Astrocyte (in vitro differentiated cells and primary cell): ENCODE measurements around the gene FAM228A. TPM values are rescaled to one million over a fixed set of nuclear protein-coding genes. Genes with fewer than 3 reads are reported as not detected.

Source experiments
- DNase-seq: peaks from one replicate; pipeline ENCODE4 v3.0.0-alpha.2; 2010; ENCODE audit warnings: low read depth
- FAIRE-seq: peaks from 2 replicates; lab custom pipeline; 2011; peaks lifted over from hg19 to GRCh38; lab: Jason Lieb, UNC
- H2AFZ ChIP-seq: 2 replicates; pipeline ENCODE4 v1.6.0; 2012; ENCODE audit warnings: low read depth, low read length, inconsistent platforms
- H3K27ac ChIP-seq: 2 replicates; pipeline ENCODE4 v1.5.1; 2011; ENCODE audit warnings: low read depth, low read length, inconsistent platforms
- H3K27me3 ChIP-seq: 2 replicates; pipeline ENCODE4 v1.6.0; 2011; ENCODE audit warnings: low read length, inconsistent platforms; ENCODE audit not compliant: insufficient read depth
- H3K36me3 ChIP-seq: 2 replicates; pipeline ENCODE4 v1.5.1; 2011; ENCODE audit warnings: low read length, inconsistent platforms; ENCODE audit not compliant: insufficient read depth
- H3K4me1 ChIP-seq: 2 replicates; pipeline ENCODE4 v1.5.1; 2011; ENCODE audit warnings: low read length, inconsistent platforms; ENCODE audit not compliant: insufficient read depth
- H3K4me2 ChIP-seq: 2 replicates; pipeline ENCODE4 v1.6.0; 2012; ENCODE audit warnings: low read length, inconsistent platforms
- H3K4me3 ChIP-seq: 2 replicates; pipeline ENCODE4 v1.5.1; 2011; ENCODE audit warnings: low read depth, mild to moderate bottlenecking, low read length, inconsistent platforms; ENCODE audit not compliant: insufficient read depth
- H3K79me2 ChIP-seq: 2 replicates; pipeline ENCODE4 v1.6.0; 2012; ENCODE audit warnings: mild to moderate bottlenecking, low read length, inconsistent platforms; ENCODE audit not compliant: insufficient read depth
- H3K9ac ChIP-seq: 2 replicates; pipeline ENCODE4 v1.6.0; 2012; ENCODE audit warnings: mild to moderate bottlenecking, low read length, inconsistent platforms
- H3K9me3 ChIP-seq: 2 replicates; pipeline ENCODE4 v1.5.1; 2012; ENCODE audit warnings: low read depth, mild to moderate bottlenecking, low read length, inconsistent platforms; ENCODE audit not compliant: insufficient read depth
- H4K20me1 ChIP-seq: 2 replicates; pipeline ENCODE4 v1.6.0; 2012; ENCODE audit warnings: low read length, inconsistent platforms; ENCODE audit not compliant: insufficient read depth
- H3K27ac Mint-ChIP-seq: one replicate; pipeline ENCODE4 v1.8.0; 2021; ENCODE audit warnings: mild to moderate bottlenecking, mixed read lengths; ENCODE audit not compliant: unreplicated experiment
- H3K27me3 Mint-ChIP-seq: one replicate; pipeline ENCODE4 v1.8.0; 2021; ENCODE audit warnings: low read depth, mixed read lengths; ENCODE audit not compliant: unreplicated experiment
- H3K36me3 Mint-ChIP-seq: one replicate; pipeline ENCODE4 v1.8.0; 2021; ENCODE audit warnings: low read depth, mixed read lengths; ENCODE audit not compliant: unreplicated experiment
- H3K4me1 Mint-ChIP-seq: one replicate; pipeline ENCODE4 v1.8.0; 2021; ENCODE audit warnings: low read depth, mixed read lengths; ENCODE audit not compliant: unreplicated experiment
- H3K4me3 Mint-ChIP-seq: one replicate; pipeline ENCODE4 v1.8.0; 2021; ENCODE audit warnings: mild to moderate bottlenecking, moderate library complexity, mixed read lengths; ENCODE audit not compliant: unreplicated experiment
- H3K9me3 Mint-ChIP-seq: one replicate; pipeline ENCODE4 v1.8.0; 2021; ENCODE audit warnings: mild to moderate bottlenecking, mixed read lengths; ENCODE audit not compliant: unreplicated experiment
- EZH2 ChIP-seq: IDR thresholded peaks from 2 replicates; pipeline ENCODE4 v1.6.1; 2012; ENCODE audit warnings: mild to moderate bottlenecking, low read length, inconsistent platforms; ENCODE audit not compliant: insufficient read depth
- total RNA-seq: library from RNA; stranded (reverse); gene quantifications from 2 replicates; pipeline ENCODE4 v1.2.1, GENCODE V29; 2021
- TF ChIP-seq, protein P1 (sequence below): IDR thresholded peaks from 2 replicates; pipeline ENCODE4 v1.5.1; 2011; ENCODE audit warnings: low read depth, mild to moderate bottlenecking, inconsistent platforms, low read length, moderate library complexity; ENCODE audit not compliant: insufficient read depth

The FAM228A gene
- total RNA-seq, 1 donor from 2014 or later, result not detected

DNA sequence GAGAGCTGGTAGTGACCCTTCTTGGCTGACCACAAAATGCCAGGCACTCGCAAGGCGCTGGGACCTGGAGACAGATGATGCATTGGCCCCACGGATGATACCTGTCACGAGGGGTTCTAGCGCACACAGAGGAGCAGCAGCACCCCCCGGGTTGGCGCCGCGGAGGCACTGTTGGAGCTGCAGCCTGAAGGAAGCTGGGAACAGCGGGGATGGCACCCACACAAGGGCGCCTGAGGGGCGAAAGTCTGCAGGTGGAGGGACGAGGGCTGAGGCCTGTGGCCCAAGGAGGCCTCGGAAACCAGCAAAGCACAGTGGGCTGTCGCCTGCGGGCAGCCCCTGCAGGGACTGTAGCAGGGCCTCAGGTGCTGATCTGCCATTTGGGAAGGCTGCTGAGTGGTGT, 33.6 kb downstream of the FAM228A start:
- Histone ChIP-seq H3K4me2 (no peak overlapping the region), H3K4me1 (no peaks in the 10 kb centered on the region), H4K20me1 (no peaks in the 10 kb centered on the region), H3K36me3 (peaks cover 2% of the 10 kb centered on the region), H2AFZ (no peak overlapping the region), H3K9me3 (no peaks in the 10 kb centered on the region), H3K9ac (no peak overlapping the region), H3K27me3 (no peaks in the 10 kb centered on the region), H3K27ac (no peak overlapping the region), H3K79me2 (no peaks in the 10 kb centered on the region), H3K4me3 (no peak overlapping the region)
- Mint-ChIP-seq H3K4me1 (peaks cover 4% of the 10 kb centered on the region), H3K4me3 (no peak overlapping the region), H3K27me3 (peaks cover 1% of the 10 kb centered on the region), H3K36me3 (peaks cover 45% of the 10 kb centered on the region), H3K27ac (no peak overlapping the region), H3K9me3 (no peaks in the 10 kb centered on the region)
- no peak for TF ChIP-seq EZH2
- TF ChIP-seq, protein P1, sequence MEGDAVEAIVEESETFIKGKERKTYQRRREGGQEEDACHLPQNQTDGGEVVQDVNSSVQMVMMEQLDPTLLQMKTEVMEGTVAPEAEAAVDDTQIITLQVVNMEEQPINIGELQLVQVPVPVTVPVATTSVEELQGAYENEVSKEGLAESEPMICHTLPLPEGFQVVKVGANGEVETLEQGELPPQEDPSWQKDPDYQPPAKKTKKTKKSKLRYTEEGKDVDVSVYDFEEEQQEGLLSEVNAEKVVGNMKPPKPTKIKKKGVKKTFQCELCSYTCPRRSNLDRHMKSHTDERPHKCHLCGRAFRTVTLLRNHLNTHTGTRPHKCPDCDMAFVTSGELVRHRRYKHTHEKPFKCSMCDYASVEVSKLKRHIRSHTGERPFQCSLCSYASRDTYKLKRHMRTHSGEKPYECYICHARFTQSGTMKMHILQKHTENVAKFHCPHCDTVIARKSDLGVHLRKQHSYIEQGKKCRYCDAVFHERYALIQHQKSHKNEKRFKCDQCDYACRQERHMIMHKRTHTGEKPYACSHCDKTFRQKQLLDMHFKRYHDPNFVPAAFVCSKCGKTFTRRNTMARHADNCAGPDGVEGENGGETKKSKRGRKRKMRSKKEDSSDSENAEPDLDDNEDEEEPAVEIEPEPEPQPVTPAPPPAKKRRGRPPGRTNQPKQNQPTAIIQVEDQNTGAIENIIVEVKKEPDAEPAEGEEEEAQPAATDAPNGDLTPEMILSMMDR, result no peak
- no peak for FAIRE-seq
- DNase-seq, result no peak

DNA sequence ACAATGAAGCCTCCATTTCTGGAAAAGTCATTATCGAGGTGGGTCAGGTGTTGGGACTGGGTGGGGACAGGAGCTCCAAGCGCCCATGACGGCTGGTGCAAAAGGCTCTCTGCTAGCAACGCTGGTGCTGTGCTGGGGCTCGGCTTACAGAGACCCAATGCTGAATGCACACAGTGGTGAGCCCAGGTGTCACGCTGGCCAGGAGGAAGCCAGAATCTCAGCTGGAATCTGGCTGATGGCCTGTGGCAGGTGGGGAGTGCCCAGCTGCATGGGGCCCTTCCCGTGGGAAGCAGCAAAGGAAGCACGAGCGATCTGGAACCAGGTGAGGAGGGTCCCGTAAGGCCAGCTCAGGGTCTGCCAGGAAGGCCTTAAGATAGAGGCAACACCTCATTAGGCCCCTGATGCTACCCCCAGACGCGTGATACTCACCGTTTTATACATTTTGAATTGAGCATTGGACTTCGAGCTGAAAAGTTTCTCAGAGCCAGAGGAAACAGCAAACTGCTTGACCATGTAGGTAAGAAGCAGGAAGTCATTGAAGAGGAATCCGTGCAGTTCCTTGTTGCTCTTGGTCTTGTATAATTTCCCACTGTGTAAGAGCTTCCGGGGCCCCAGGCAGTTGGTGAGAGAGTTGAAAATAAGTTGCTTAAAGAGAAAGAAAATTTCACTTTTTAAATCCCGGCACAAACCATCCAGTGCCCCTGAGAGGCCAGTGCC, 34.7 kb downstream of the FAM228A start:
- H3K9ac ChIP-seq, result no peak overlapping the region
- TF ChIP-seq EZH2, result no peak
- peaks cover 36% of the 10 kb centered on the region for H3K36me3 Mint-ChIP-seq
- no peaks in the 10 kb centered on the region for H3K4me1 ChIP-seq
- H2AFZ ChIP-seq, result no peak overlapping the region
- H3K9me3 Mint-ChIP-seq, result no peaks in the 10 kb centered on the region
- H3K4me3 ChIP-seq, result no peak overlapping the region
- no peak for DNase-seq
- H3K79me2 ChIP-seq, result no peaks in the 10 kb centered on the region
- no peak overlapping the region for H3K27ac Mint-ChIP-seq
- H3K27ac ChIP-seq, result no peak overlapping the region
- H3K9me3 ChIP-seq, result no peaks in the 10 kb centered on the region
- no peak for FAIRE-seq
- H4K20me1 ChIP-seq, result no peaks in the 10 kb centered on the region
- H3K27me3 ChIP-seq, result no peaks in the 10 kb centered on the region
- H3K4me1 Mint-ChIP-seq, result no peaks in the 10 kb centered on the region
- no peak overlapping the region for H3K4me2 ChIP-seq
- peaks cover 1% of the 10 kb centered on the region for H3K27me3 Mint-ChIP-seq
- H3K4me3 Mint-ChIP-seq, result no peak overlapping the region
- H3K36me3 ChIP-seq, result peaks cover 2% of the 10 kb centered on the region

GRCh38 chr2:24210106-24210455, 35.2 kb downstream of the FAM228A start:
- Mint-ChIP-seq H3K36me3 (peaks cover 36% of the 10 kb centered on the region), H3K27ac (no peak overlapping the region), H3K4me3 (no peak overlapping the region), H3K9me3 (no peaks in the 10 kb centered on the region), H3K27me3 (peaks cover 1% of the 10 kb centered on the region), H3K4me1 (no peaks in the 10 kb centered on the region)
- Histone ChIP-seq H3K36me3 (peaks cover 2% of the 10 kb centered on the region), H3K27ac (no peak overlapping the region), H3K4me3 (no peak overlapping the region), H3K9me3 (no peaks in the 10 kb centered on the region), H3K27me3 (no peaks in the 10 kb centered on the region), H3K4me2 (no peak overlapping the region), H3K79me2 (no peaks in the 10 kb centered on the region), H2AFZ (no peak overlapping the region), H3K4me1 (no peaks in the 10 kb centered on the region), H4K20me1 (no peaks in the 10 kb centered on the region), H3K9ac (no peak overlapping the region)
- FAIRE-seq, result no peak
- no peak for DNase-seq
- TF ChIP-seq, protein P1, result no peak
- no peak for TF ChIP-seq EZH2
